NCI-H69 (cell line): ENCODE results near the gene DENND6A.
"Not testable (repeated sequence)": the region's sequence is repeated elsewhere in the genome, so short reads cannot be mapped to it uniquely, and the experiment has no call there.

Source experiments
- DNase-seq: peaks from one replicate; lab custom pipeline; 2025; lab: John Stamatoyannopoulos, UW

DENND6A gene

DNA sequence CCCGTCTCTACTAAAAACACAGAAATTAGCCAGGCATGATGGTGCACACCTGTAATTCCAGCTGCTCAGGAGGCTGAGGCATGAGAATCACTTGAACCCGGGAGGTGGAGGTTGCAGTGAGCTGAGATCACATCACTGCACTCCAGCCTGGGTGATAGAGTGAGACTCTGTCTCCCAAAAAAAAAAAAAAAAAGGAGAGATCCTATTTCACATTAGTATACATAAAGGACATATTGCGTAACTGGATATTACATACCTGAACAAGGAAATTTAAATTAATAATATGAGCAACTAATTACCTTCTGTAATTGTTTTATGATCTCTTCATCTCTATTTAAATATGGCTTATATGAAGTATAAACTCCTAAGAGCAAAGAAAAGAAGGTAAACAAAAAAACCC lies 58.6 kb downstream of the DENND6A start:
- not testable (repeated sequence) for DNase-seq

DNA sequence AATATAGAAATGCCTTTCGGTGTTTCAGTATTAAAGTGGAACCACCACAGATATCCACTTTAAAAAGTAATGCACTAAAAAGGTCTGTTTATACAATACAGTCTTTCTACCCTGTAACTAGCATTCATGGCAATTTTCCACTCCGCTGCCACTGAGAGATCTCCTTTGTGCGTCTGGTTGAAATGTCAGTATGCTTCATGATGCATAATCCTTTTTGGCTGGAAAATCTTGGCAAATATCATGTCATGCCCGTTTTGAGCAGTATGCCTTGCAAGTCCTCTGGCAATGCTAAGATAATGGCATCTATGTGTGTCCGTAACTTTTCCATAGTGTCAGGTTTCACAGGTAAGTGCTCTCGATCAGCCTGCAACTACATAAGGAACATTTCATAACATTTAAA lies 64.9 kb downstream of the DENND6A start:
- DNase-seq: peak; percentile 61

DNA sequence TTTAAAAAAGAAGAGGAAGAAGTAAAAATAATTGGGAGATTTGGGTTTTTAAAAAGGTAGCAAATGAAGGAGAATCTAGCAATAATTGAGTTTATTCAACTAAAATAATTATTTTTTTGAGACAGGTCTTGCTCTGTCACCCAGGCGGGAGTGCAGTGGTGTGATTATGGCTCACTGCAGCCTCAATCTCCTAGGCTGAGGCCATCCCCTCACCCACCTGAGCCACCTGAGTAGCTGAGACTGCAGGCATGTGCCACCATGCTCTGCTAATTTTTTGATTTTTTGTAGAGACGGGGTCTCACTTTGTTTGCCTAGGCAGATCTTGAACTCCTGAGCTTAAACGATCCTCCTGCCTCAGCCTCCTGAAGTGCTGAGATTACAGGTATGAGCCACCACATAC lies 68.1 kb downstream of the DENND6A start:
- DNase-seq: no peak

DNA sequence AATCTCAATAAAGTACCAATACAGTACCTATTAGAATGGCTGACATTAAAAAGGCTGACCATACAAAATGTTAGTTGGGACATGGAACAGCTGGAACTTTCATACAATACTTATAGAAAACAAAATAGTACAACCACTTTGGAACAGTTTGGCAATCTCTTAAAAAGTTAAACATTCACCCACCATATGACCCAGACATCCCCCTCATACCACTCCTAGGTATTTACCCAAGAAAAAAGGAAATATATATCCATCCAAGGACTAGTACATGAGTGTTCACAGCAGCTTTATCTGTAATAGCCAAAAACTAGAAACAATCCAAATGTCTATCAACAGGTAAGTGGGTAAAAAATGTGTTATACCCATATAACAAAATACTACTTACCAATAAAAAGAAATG lies 70.5 kb downstream of the DENND6A start:
- no peak for DNase-seq

DNA sequence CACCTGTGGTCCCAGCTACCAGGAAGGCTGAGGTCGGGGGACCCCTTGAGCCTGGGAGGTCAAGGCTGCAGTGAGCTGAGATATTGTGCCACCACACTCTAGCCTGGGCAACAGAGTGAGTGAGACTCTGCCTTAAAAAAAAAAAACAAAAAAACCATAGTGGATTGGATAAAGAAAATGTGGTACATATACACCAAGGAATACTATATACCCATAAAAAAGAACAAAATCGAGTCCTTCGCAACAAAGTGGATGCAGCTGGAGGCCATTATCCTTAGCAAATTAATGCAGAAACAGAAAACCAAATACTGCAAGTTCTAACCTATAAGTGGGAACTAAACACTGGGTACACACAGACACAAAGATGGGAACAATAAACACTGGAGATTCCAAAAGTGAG lies 75.1 kb downstream of the DENND6A start:
- DNase-seq: no peak

DNA sequence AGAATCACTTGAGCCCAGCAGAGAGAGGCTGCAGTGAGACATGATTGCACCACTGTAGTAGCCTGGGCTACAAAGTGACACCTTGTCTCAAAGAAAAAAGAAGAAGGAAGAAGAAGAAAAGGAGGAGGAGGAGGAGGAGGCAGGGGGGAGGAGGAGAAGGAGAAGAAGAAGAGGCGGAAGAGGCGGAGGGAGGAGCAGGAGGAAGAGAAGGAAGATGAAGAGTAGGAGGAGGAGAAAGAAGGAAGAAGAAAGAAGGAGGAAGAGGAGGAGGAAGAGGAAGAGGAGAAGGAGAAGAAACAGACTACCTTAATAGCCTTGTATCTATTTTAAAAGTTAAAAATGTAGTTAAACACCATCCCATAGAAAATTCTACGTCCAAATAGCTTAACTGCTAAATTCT lies 76.6 kb downstream of the DENND6A start:
- DNase-seq: no peak

DNA sequence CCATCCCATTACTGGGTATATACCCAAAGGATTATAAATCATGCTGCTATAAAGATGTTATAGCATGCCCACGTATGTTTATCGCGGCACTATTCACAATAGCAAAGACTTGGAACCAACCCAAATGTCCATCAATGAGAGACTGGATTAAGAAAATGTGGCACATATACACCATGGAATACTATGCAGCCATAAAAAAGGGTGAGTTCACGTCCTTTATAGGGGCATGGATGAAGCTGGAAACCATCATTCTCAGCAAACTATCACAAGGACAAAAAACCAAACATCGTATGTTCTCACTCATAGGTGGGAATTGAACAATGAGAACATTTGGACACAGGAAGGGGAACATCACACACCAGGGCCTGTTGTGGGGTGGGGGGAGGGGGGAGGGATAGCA lies 81.0 kb downstream of the DENND6A start:
- not testable (repeated sequence) for DNase-seq

DNA sequence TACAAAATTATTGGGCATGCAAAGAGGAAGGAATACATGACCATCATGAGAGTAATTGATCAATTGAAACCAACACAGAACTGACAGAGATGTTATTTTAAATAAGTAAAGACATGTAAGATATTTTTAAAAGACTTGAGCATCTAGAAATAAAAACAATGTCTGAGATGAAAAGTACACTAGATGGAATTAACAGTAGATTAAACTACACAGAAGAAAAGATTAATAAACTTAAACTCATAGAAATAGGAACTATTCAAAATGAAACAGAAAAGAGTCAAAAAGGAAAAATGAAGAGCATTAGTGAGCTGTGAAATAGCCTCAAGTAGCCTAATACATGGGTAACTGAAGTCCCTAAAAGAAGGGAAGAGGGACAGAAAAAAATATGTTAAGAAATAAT lies 87.2 kb downstream of the DENND6A start:
- DNase-seq: no peak

DNA sequence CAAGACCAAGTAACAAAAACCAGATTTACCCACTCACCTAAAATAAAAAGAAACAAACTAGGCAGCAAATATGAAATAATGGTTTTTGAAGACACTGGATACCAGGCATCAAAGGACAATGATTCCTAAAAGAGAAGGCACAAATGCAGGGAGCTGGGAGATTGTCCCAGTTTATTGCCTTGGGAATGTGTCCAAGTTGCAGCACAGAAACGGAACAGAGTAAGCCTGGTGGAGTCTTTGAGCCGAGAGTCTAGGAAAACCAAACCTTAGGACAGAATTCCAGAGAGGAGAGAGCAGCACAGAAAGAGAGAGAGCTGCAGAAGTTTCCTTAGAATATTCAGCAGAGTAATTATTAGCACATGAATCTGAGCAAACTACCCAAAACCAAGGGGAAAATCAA lies 87.9 kb downstream of the DENND6A start:
- DNase-seq: no peak

DNA sequence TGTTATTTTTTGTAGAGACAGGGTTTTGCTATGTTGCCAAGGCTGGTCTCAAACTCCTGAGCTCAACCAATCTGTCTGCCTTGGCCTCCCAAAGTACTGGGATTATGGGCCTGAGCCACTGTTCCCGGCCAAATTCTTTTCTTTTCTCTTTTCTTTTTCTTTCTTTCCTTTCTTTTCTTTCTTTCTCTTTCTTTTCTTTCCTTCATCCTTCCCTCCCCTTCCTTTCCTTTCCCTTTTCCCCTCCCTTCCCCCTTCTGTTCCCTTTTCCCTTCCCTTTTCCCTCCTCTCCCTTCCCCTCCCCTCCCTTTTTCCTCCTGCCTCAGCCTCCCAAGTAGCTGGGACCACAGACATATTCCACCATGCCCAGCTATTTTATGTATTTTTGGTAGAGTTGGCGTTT lies 92.7 kb downstream of the DENND6A start:
- DNase-seq: no peak

DNA sequence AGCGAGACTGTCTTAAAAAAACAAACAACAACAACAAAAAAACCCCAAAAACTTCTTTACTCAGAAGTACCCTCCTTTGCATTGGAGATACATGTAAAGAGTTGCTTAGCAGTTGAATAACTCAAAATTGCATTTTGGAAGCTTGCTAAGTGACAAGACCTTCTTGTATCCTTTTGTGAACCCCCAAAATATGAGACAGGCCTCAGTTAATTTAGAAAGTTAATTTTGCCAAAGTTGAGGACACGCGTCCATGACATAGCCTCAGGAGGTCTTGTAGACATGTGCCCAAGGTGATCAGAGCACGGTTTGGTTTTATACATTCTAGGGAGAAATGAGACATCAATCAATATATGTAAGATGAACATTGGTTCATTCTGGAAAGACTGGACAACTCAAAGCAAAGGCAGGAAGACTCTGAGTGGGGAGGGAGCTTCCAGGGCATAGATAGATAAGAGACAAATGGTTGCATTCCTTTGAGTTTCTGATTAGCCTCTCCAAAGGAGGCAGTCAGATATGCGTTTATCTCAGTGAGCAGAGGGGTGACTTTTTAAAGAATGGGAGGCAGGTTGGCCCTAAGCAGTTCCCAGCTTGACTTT lies 94.0 kb downstream of the DENND6A start:
- DNase-seq: no peak

DNA sequence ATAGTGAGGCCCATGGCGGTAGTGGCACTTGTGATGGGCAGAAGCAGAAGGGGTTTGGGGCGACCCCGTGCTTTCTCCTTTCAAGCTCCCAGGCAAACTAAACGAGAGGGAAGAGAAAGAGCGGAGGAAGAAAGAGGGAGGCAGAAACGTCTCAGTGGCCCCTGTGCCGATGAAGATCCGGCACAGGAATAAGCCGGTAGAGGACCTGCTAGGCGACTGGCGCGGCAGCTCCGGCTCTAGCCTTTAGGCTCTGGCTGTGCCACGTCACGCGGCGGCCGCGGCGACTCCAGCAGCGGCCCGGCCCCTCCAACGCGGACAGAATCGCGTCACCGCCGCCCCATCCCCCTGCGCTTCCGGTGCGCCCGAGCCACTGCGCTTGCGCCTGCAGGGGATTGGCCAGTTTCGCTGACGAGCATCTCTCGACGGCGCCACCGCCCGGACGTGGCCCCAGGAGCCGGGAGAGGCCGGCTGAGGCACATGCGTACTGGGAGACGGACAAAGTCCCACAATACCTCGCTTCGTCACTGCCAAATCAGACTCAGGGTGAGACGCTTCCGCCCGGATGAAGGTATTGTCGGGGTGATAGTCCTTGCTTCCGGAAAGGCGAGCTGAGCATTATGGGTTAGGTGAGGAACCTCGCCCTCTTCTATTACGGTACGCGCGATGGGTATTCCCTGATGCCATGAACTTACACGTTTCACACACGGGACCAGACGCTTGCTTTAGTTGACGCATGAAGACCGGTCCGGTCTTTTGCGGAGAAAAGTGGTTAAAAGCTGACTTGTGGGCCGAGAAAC lies 95.6 kb downstream of the DENND6A start, which contains the start of gene ARF4:
TSS of gene ARF4 (minus strand) at position 218 of the 797 bp plus-strand sequence. CDS start at position 14, 204 bp downstream.
- peak; percentile 97 for DNase-seq

DNA sequence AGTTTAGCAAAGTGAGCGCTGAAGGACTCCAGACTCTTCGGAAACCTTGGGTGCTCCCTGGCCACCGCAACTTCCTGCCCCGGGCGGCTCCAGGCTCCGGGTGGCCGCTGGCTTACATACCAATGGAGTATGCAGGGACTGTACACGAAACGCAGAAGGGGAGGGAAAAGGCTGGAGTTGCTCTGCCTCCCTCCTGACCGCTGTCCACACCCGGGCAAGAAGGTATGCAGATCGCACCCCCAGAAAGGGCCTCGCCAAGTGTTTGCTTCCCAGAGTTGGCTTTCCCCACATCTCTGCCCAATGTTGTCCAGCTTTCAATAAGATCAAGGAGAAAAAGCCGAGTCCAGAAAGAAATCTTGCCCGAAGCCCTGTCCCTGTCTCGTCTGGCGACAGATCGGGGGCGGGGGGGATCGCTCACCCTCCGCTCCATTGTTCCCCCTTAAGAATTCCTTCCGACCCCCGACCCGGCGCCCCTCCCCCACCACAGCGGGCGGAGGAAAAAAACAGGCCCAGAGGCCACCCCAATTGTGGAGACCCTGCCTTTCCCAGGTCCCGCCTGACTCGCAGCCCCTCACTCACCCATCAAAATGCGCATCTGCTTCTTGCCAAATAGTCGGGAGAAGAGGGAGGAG lies 96.3 kb downstream of the DENND6A start:
- peak; percentile 55 for DNase-seq

DNA sequence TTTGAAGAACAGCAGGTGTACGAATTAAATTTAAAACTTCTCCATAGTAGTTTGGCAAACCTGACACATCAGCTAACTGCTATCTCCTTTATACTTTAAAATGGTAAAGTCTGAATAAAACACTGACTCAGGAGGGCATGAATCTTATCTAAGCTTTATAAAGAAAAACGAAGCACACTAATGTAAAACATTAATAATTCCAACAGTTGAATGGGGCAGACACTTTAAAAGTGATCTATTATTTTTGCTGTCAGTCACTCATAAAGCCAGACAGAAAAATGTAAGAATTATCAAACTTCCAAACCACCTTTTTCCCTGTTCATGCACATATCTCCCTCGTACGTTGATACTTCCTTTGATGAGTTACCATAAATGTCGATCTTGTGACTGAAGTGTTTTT lies 98.3 kb downstream of the DENND6A start:
- no peak for DNase-seq

DNA sequence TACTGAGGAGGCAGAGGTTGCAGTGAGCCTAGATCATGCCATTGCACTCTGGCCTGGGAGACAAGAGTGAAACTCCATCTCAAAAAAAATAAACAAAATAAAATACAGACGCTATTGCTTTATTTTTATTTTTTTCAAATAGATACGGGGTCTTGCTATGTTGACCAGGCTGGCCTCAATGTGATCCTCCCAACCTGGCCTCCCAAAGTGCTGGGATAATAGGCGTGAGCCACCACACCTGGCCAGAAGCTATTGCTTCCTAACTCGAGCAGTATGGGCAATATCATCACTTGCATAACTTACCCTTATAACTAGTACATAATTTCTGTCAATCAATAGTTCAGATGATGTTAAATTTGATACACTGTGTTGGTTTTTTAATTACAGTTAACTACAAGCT lies 98.7 kb downstream of the DENND6A start:
- DNase-seq: no peak

DNA sequence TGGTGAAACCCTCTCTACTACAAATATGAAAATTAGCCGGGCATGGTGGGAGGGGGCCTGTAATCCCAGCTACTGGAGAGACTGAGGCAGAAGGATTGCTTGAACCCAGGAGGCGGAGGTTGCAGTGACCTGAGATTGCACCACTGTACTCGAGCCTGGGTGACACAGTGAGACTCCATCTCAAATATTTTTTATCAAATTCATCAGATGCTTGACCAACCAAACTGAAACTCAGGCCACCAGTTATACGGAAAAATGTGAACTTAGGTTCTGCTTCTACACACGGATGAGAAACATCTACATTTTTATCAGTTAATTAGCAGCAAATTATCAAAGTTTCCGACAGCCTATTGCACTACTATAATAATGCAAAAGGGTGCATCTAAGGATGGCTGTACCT lies 100.6 kb downstream of the DENND6A start:
- no peak for DNase-seq

DNA sequence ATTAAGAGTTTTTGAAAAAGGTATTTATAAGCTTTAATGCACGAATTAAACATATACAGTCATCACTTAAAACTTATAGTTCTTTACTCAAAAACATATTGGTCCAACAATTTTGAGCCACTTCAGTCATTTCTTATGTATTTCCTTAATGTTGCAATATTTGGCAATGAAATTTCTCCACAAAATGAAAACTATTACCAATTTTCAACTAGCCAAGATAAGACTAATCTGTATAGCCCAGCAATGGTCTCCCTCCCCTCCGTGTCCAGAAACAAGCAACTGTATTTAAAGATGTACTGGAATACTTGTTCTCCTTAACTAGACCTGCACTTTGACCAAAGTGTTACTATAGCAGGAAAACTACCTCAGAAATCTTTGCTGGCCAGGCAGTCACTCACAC lies 105.0 kb downstream of the DENND6A start:
- DNase-seq: no peak

DNA sequence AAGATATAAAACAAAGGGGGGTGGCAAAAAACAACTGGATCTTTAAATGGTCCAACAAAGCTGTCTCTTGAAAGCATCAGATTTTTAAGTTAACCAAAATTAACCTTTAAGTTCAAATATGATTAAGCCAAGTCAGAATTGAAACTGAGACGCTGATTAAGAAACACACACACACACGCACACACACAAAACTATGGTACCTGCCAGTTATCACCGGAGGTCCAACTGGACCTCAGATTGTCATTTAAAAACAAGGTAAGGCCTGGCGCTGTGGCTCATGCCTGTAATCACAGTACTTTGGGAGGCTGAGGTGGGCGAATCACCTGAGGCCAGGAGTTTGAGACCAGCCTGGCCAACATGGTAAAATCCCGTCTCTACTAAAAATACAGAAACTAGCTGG lies 106.1 kb downstream of the DENND6A start:
- DNase-seq: no peak

DNA sequence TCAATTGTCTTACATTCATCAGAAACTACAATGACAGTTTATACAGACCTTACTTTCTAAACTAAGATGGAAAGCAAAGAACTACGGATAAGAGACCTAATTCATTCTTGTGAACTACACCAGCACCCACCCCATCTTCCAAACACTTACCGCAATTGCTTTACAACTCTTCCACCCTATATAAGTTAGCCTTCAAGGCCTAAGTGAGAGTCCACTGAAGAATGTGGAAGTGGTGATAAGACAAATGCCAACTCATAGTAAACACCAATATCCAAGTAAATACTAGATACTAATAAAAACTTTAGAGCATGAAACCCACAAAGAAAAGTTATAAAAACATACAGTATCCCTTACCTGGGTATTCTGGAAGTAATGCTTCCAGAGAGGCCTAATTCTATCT lies 109.3 kb downstream of the DENND6A start:
- no peak for DNase-seq

DNA sequence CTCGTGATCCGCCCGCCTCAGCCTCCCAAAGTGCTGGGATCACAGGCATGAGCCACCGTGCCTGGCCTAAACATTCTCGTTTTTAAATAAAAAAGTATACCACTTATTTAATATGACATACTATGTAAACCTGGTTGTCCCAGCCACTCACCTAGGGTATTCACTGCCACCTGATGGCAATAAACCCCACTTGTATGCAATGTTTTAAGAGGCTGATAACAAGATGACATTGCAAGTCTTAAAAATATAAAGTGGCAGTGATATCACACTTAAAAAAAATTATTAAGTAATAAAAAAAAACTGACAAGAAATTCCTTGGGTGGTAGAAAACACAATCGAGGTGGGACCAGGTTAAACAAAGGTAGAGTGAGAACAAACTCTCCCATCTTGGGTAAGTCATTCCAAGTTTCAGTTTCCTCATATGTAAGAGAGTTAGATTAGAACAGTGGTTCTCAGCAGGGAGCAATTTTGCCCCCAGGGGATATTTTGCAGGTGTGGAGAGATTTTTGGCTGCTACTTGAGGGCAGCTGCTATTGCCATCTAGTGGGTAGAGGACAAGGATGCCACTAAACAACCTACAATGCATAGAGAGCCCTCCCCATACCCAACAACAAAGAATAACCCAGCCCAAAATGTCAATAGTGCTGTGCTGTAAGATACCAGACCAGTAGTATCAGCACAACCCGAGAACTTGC lies 110.3 kb downstream of the DENND6A start:
- peak; percentile 62 for DNase-seq

DNA sequence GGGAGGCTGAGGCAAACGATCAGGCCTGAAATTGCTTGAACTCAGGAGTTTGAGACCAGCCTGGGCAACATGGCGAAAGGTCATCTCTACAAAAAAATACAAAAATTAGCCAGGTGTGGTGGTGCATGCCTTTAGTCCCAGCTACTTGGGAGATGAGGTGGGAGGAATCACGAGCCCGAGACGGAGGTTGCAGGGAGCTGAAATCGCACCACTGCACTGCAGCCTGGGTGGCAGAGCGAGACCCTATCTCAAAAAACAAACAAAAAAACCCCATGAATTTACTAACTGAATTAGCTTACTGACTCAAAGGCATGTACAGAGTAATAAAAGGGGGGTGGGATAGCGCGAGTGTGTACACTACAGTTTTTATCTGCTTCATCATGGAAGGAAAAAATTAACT lies 115.1 kb downstream of the DENND6A start:
- DNase-seq: no peak

DNA sequence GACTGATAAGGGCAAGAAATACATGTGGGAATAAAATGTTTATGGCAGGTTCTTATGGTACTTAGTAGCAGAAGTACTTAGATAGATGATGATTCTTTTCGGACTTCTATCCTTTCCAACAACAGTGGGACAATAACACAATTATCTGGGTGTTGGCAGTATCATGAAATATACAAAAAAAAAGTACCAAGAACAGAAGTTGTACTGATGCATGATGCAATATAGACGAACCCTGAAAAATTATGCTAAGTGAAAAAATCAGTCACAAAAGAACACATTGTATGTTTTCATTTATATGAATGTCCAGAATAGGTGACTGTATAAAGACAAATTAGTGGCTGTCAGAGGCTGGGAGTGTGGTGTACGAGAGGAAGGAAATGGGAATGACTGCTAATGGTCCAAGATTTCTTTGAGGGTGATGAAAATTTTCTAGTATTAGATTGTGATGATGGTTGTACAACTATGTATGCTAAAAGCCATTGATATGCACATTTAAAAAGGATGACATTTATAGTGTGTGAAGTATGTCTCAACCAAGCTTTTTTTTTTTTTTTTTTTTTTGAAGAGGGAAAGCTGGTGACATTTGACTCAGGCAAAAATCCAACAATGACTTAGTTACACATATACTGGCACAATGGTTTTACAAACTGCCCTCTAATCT lies 116.8 kb downstream of the DENND6A start:
- no peak for DNase-seq
